Transverse colon (tissue), 4 donors: ENCODE data around the gene SLC2A11. TPM values are rescaled to one million over a fixed set of nuclear protein-coding genes. Genes with fewer than 3 reads are reported as not detected.
"Not testable (repeated sequence)": the region's sequence is repeated elsewhere in the genome, so short reads cannot be mapped to it uniquely, and the experiment has no call there.

ENCODE experiments used
- DNase-seq: peaks from one replicate; pipeline ENCODE4 v3.0.0-alpha.2; 2019
- H3K27ac ChIP-seq, 4 donors: fragments of 200-600 bp; sonication (generic); 2 replicates each; pipeline ENCODE4 v1.5.1; 2016 to 2018; ENCODE audit warnings: inconsistent platforms in 4 of 4
- H3K27me3 ChIP-seq: fragments of 200-600 bp; sonication (generic); 2 replicates; pipeline ENCODE4 v1.5.1; 2017; ENCODE audit warnings: inconsistent platforms
- H3K36me3 ChIP-seq, 4 donors: fragments of 200-600 bp; sonication (generic); 2 replicates each; pipeline ENCODE4 v1.5.1; 2017 to 2019; ENCODE audit warnings: inconsistent platforms in 4 of 4
- H3K4me1 ChIP-seq, 4 donors: fragments of 200-600 bp; sonication (generic); 2 replicates each; pipeline ENCODE4 v1.5.1; 2017 to 2020; ENCODE audit warnings: inconsistent platforms in 4 of 4
- H3K4me3 ChIP-seq, 4 donors: fragments of 200-600 bp; sonication (generic); 1 replicate in 1 of 4; 2 replicates in 3 of 4; pipeline versions ENCODE4 v1.5.1 to v1.6.1; 2017 to 2019; ENCODE audit warnings: inconsistent platforms in 4 of 4
- H3K9me3 ChIP-seq, 2 donors: fragments of 200-600 bp; sonication (generic); 2 replicates each; pipeline ENCODE4 v1.5.1; 2017 to 2019; ENCODE audit warnings: inconsistent platforms in 2 of 2
- EP300 ChIP-seq: sonication (generic); formaldehyde crosslinking; IDR thresholded peaks from one replicate; pipeline ENCODE4 v1.6.1; 2017; ENCODE audit warnings: antibody characterized with exemption, low read depth
- POLR2A ChIP-seq: fragments of 450-650 bp; IDR thresholded peaks from one replicate; pipeline ENCODE4 v1.6.1; 2016; ENCODE audit warnings: antibody characterized with exemption, mild to moderate bottlenecking, moderate library complexity
- POLR2AphosphoS5 ChIP-seq, 3 donors: sonication (generic); formaldehyde crosslinking; IDR thresholded peaks; one replicate each; pipeline ENCODE4 v1.6.1; 2016; ENCODE audit warnings: antibody characterized with exemption in 3 of 3
- WGBS, 2 donors: methylation state at CpG; one replicate each; pipeline ENCODE4 v1.1.5; 2018; ENCODE audit warnings: low coverage in 1 of 2; 5-methylcytosine and 5-hydroxymethylcytosine counted together
- in situ Hi-C, 4 donors: fragments of 200-750 bp; cut with MboI; loops; one replicate each; pipeline versions ENCODE4 v1.15.0 to v1.15.1; 2017; ENCODE audit warnings: low sequenced_read_pairs in 3 of 4, low pct_ligation_motif_present in 1 of 4, low pct_unique_long_range_greater_than_20kb in 1 of 4
- intact Hi-C: fragments of 100-400 bp; cut with DNase I; formaldehyde crosslinking; loops from one replicate; pipeline ENCODE4 v1.15.1; 2023; ENCODE audit warnings: low total_unique reads
- total RNA-seq, 4 donors: library from RNA; depleted of rRNA; stranded (reverse); fragments of >200 nt; gene quantifications; one replicate each; pipeline ENCODE4 v1.1.0, GENCODE V29; 2016
- TF ChIP-seq, protein P1 (sequence below), 5 experiments: fragments of 200-600 bp in 3 of 5; fragments of 450-650 bp in 2 of 5; sonication (generic) in 3 of 5; IDR thresholded peaks; 1 replicate in 2 of 5; 2 replicates in 3 of 5; pipeline ENCODE4 v1.5.1; 2016 to 2017; ENCODE audit warnings: antibody characterized with exemption in 5 of 5, inconsistent platforms in 3 of 5, mild to moderate bottlenecking in 2 of 5, moderate library complexity in 1 of 5

Gene SLC2A11
- total RNA-seq, 4 donors from 2014 or later: 6.0 to 27.4 (median 13.2) TPM

DNA sequence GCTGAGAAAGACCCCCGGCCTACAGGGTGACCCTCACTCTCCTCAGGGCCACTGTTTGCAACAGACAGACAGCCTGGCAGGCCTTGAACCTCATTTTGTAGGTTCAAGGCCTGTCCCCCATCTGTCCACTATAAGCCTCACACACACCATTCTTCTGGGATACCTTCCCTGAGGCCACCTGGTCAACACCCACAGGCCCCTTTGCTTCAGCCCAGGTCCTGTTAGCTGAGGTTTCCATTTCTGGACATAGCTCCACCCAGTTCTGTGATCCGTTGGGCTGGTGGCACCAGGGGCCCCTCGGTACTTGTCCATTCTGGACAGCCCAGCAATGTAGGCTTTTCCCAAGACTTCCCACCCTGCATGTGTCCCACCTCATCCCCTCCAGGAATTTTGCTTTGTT, 39.6 kb downstream of the SLC2A11 start:
- DNase-seq: no peak
- peaks cover 0 to 11% (median 0%) of the 10 kb centered on the region in 4 donors for H3K36me3 ChIP-seq
- no peaks in the 10 kb centered on the region for H3K27me3 ChIP-seq
- H3K27ac ChIP-seq: no peak overlapping the region
- H3K4me3 ChIP-seq: no peak overlapping the region
- WGBS, 2 donors: 84 to 100% methylated on average over 2 to 3 of the region's 3 CpGs
- no peaks in the 10 kb centered on the region for H3K9me3 ChIP-seq
- intact Hi-C loops: no loop called here
- H3K4me1 ChIP-seq: peaks cover 4 to 27% (median 20%) of the 10 kb centered on the region in 4 donors
- TF ChIP-seq, protein P1, sequence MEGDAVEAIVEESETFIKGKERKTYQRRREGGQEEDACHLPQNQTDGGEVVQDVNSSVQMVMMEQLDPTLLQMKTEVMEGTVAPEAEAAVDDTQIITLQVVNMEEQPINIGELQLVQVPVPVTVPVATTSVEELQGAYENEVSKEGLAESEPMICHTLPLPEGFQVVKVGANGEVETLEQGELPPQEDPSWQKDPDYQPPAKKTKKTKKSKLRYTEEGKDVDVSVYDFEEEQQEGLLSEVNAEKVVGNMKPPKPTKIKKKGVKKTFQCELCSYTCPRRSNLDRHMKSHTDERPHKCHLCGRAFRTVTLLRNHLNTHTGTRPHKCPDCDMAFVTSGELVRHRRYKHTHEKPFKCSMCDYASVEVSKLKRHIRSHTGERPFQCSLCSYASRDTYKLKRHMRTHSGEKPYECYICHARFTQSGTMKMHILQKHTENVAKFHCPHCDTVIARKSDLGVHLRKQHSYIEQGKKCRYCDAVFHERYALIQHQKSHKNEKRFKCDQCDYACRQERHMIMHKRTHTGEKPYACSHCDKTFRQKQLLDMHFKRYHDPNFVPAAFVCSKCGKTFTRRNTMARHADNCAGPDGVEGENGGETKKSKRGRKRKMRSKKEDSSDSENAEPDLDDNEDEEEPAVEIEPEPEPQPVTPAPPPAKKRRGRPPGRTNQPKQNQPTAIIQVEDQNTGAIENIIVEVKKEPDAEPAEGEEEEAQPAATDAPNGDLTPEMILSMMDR (IDR thresholded peaks at IDR 0.05): no peak
- no peak for TF ChIP-seq EP300
- no peak for TF ChIP-seq POLR2A
- no peak for TF ChIP-seq POLR2AphosphoS5 (IDR thresholded peaks at IDR 0.05)
- in situ Hi-C loops: no loop called here

DNA sequence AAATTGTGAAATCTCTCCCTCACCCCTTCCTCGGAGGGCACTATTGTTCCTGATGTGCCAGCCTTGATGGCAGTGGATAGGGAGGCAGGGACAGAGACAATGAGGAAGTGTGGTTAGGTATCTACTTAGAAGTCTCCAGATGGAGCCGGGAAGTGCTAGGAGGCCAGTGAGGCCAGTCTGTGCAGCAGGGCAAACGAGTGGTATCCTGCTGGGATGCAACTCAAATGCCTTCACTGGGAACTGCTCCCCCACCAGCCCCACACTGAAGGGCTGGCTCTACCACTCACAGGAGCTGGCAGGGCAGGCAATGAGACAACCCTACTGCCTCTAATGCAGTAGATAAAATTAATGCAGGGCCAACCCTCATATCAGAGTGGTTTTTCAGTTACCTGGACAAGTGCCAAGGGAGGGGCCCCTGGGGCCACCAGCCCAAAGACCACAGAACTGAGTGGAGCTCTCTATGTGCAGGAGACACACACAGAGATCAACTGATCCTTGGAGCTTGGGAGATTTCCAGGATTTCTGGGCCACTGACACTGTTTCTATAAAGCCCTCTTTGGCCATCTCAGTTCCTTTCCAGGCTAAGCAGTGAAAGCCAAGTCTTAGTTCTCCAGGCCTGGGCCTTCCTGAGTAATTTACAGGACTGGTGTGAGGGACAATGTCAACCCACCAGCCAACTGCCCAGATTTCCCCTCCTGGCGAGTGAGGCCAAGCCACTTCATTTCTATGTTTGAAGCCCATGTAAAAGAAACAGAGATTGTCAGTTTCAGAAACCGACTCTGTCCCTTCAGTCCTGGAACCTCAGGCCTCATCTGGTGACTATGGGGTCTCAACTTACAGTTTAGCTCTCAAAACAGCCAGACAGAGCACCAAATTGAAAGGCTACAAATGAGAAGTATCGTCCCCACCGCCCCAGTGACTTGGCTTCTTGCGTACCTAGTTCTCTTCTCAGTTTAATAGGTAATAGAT, 40.6 kb downstream of the SLC2A11 start:
- in situ Hi-C loops (no loop called here), intact Hi-C loops (no loop called here)
- whole genome bisulfite sequencing, 2 donors: 40 to 57% methylated on average over 1 to 8 of the region's 8 CpGs
- Histone ChIP-seq H3K27me3 (no peaks in the 10 kb centered on the region), H3K4me3 (no peak overlapping the region), H3K27ac (no peak overlapping the region), H3K36me3 (peaks cover 0 to 11% (median 0%) of the 10 kb centered on the region in 4 donors), H3K9me3 (no peaks in the 10 kb centered on the region), H3K4me1 (peaks cover 4 to 26% (median 20%) of the 10 kb centered on the region in 4 donors)
- no peak for TF ChIP-seq EP300
- TF ChIP-seq POLR2A: no peak
- no peak for TF ChIP-seq POLR2AphosphoS5 (IDR thresholded peaks at IDR 0.05)
- TF ChIP-seq, protein P1 (IDR thresholded peaks at IDR 0.05): no peak
- no peak for DNase-seq

DNA sequence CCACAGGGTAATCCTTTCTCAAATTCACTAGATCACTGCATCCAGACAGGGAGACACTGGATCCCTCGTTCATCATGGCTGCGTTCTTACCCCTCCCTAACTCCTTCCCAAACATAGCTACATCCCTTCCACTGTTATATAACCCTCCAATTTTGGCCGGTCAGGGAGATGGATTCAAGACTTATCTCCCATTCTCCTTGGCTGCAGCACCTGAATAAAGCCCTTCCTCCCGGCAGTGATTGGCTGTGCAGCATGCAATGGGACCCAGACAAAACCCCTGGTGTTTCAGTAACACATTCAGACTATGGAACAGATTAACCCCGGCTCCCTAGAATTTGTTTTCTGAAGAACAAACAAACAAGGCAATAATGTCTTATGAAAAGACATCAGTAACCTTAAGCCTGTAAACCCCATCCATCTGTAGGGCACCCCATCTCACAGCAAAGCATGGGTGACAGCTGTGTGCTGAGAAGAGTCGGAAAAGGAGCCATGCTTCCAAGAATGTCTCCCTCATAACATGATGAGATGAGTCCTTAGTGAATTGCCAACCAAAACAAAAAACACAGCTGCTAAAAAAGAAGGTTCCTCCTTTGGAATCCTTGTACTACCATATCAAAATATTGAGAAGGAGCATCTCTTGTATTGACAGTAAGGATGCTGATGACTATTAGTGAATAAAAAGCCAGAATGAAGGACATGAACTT, 41.5 kb downstream of the SLC2A11 start:
- no peak overlapping the region for H3K27ac ChIP-seq
- intact Hi-C loops (no loop called here), in situ Hi-C loops (no loop called here)
- no peak for DNase-seq
- peaks cover 4 to 18% (median 15%) of the 10 kb centered on the region in 4 donors for H3K4me1 ChIP-seq
- no peaks in the 10 kb centered on the region for H3K9me3 ChIP-seq
- TF ChIP-seq POLR2A (no peak), POLR2AphosphoS5 (IDR thresholded peaks at IDR 0.05) (no peak), EP300 (no peak)
- TF ChIP-seq, protein P1 (IDR thresholded peaks at IDR 0.05): no peak
- H3K27me3 ChIP-seq: no peaks in the 10 kb centered on the region
- H3K4me3 ChIP-seq: no peak overlapping the region
- H3K36me3 ChIP-seq: peaks cover 0 to 11% (median 0%) of the 10 kb centered on the region in 4 donors
- WGBS, 2 donors: 80 to 84% methylated on average over 5 to 6 of the region's 6 CpGs

DNA sequence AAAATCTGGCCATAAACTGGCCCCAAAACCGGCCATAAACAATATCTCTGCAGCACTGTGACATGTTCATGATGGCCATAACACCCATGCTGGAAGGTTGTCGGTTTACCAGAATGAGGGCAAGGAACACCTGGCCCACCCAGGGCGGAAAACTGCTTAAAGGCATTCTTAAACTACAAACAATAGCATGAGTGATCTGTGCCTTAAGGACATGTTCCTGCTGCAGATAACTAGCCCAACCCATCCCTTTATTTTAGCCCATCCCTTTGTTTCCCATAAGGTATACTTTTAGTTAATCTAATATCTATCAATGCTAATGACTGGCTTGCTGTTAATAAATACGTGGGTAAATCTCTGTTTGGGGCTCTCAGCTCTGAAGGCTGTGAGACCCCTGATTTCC, 42.6 kb downstream of the SLC2A11 start:
- H3K36me3 ChIP-seq: peaks cover 0 to 11% (median 0%) of the 10 kb centered on the region in 4 donors
- H3K4me3 ChIP-seq, DNase-seq, H3K9me3 ChIP-seq, in situ Hi-C loops, intact Hi-C loops, H3K27ac ChIP-seq, H3K27me3 ChIP-seq: not testable (repeated sequence)
- peaks cover 4 to 14% (median 10%) of the 10 kb centered on the region in 4 donors for H3K4me1 ChIP-seq
- WGBS, 2 donors: 78 to 93% methylated on average over 1 to 4 of the region's 4 CpGs
